NCI-H748 (cell line): ENCODE measurements around the gene CXCL5.
A peak's percentile ranks its signal among the peaks of the same experiment; 100 is the strongest.
"Not testable (repeated sequence)": the region's sequence is repeated elsewhere in the genome, so short reads cannot be mapped to it uniquely, and the experiment has no call there.

ENCODE experiments used
- DNase-seq: peaks from one replicate; lab custom pipeline; 2025; ENCODE audit not compliant: unreplicated experiment; lab: John Stamatoyannopoulos, UW

Gene CXCL5

GRCh38 chr4:73974352-73974751 lies 24.1 kb downstream of the CXCL5 start:
- no peak for DNase-seq

DNA sequence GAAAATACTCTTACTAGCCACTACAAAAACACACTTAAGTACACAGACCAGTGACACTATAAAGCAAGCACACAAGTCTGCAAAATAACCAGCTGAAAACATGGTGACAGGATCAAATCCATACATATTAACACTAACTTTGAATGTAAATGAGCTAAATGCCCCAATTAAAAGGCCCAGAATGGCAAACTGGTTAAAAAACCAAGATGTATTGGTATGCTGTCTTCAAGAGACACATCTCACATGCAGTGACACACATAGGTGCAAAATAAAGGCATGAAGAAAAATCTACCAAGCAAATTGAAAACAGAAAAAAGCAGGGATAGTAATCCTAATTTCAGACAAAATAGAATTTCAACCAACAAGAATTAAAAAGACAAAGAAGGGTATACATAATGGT lies 27.5 kb downstream of the CXCL5 start:
- no peak for DNase-seq

GRCh38 chr4:73970011-73970410 lies 28.5 kb downstream of the CXCL5 start:
- DNase-seq: no peak

DNA sequence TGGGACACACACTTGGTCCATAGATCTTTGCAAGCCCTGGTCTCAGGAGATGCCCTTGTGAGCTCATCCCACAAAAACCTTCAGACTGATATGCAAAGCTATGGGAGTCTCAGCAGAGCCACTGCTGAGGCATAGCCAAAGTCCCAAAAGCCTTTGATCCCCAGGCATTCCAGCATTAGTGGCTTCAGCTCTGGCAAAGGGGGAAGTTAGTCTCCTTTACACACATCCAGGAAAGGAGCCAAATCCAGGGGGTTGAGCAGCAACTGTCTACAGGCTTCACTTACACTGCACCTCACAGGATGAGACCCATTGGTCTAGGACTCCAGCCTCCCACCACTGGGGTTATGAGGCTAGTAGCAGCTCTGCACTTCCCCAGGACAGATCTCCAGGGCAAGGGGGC lies 30.6 kb downstream of the CXCL5 start:
- DNase-seq: no peak

- peak; percentile 17 for DNase-seq
Measured at GRCh38 chr4:73964862-73965611, 33.4 kb downstream of the CXCL5 start.

DNA sequence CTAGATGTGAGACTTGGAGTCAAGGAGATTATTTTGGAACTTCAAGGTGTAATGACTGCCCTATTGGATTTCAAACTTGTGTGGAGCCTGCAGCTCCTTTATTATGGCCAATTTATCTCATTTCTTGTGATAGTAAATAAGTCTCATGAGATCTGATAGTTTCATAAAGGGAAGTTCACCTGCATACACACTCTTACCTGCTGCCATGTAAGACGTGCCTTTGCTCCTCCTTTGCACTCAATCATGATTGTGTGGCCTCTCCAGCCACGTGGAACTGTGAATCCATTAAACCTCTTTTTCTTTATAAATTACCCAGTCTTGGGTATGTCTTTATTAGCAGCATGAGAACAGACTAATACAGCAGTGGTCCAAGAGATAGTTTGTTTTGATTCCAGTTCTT lies 35.8 kb downstream of the CXCL5 start:
- no peak for DNase-seq

DNA sequence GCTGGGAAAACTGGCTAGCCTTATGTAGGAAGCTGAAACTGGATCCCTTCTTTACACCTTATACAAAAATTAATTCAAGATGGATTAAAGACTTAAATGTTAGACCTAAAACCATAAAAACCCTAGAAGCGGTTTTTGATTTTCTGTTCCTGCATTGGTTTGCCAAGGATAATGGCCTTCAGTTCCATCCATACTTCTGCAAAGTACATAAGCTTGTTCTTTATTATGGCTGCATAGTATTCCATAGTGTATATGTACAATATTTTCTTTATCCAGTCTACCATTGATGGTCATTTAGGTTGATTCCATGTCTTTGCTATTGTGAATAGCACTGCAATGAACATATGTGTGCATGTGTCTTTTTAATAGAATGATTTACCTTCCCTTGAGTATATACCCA lies 39.4 kb downstream of the CXCL5 start:
- DNase-seq: not testable (repeated sequence)

DNA sequence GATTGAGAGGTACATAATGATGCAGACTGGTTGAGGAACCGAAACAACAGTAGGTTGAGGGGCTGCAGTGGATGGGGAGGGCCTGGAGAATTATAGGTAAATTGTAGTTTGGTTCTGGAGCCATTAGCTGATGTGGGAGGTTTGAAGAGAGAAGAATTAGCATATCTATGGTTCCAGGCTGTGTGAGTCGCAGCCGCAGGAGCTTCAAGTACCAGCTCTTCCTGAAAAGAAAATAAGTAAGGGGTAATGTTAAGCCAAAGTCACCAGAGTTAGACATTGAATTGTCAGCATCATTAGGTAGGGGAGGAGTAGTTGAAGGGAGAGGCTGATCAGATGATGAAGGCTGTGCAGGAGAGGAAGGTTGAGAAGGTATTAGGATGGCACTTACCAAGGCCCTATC lies 46.1 kb downstream of the CXCL5 start:
- DNase-seq: no peak

- DNase-seq: not testable (repeated sequence)
Measured at GRCh38 chr4:73950376-73950920, 48.0 kb downstream of the CXCL5 start.

DNA sequence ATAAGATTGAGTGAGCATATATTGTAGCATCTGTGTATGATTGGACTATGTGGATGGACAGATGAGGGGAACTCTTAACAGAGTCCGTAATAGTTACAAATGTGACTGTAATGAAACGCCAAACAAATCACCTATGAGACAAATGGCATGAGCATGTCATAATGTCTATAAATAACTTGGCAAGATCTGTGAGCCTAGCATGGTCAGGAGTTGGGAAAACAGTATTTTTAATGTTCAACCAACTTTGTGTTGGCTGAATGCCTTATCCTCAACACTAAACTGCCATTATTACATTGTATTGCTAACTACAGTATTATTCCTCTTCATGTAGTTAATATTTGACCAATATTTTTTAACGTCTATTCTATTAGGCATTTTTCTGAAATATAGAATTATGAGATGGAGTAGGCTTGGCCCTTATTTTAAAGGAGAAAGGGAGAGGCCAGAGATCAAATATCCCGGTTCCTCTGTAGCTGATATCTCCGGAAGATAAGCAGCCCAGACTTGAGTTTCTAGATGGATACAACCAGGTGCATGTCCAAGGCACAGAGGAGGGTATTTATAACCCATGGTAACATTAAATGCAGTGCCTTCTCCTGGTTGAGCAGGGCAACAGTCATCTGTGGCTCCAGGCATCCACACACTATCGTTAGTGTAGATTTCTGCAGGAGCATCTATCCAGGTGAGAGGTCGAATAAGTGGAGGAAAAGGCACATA lies 49.3 kb downstream of the CXCL5 start:
- DNase-seq: no peak

- no peak for DNase-seq
Measured at GRCh38 chr4:73948291-73948690, 50.2 kb downstream of the CXCL5 start.

- peak; percentile 82 for DNase-seq
Measured at GRCh38 chr4:73947239-73947985, 51.1 kb downstream of the CXCL5 start.

DNA sequence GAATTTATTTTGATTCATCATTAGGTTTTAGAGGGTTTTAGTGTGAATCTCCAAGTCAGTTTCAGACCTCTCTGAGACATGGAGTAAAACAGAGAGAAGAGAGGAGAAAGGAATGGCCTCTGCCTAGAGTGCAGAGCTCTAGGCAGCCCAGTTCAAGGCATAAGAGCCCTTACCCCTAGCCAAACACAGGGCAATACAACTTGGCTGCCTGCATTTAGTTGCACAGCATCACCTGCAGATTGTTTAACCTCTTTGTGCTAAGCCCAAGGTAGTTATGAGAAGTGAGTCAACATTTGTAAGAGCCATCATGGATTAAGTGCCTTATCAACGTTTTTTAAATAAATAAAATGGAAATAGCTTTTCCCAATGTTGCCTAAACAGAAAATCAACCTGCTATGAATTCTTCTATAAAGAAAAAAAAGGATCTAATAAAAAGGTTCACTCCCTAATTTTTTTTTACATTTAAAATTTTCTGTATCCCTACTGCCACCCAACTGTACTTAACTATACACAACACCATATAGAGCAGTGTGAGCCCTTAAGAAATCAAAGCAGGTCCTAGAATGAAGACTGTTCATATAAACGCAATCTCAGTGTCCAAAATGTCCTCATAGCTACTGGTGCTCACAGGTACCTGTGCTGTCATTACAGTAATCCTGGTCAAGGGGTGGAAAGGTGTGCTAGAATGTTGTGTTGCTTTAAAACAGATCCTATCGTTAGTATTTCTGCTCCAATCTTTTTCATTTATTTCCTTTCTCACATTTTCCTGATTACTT lies 52.6 kb downstream of the CXCL5 start:
- DNase-seq: peak; percentile 60
